Nephron progenitor cell (in vitro differentiated cells): ENCODE measurements around the gene IL27RA.
"Not testable (repeated sequence)": the region's sequence is repeated elsewhere in the genome, so short reads cannot be mapped to it uniquely, and the experiment has no call there.

Source experiments
- DNase-seq: peaks from one replicate; pipeline ENCODE4 v3.0.0; 2021
- H3K27ac Mint-ChIP-seq: 2 replicates; pipeline ENCODE4 v1.8.0; 2021; ENCODE audit warnings: mild to moderate bottlenecking, moderate library complexity, mixed read lengths
- H3K27me3 Mint-ChIP-seq: 2 replicates; pipeline ENCODE4 v1.8.0; 2021; ENCODE audit warnings: mild to moderate bottlenecking, low read depth, mixed read lengths; ENCODE audit not compliant: poor library complexity
- H3K36me3 Mint-ChIP-seq: 2 replicates; pipeline ENCODE4 v1.8.0; 2021; ENCODE audit warnings: low read depth, mixed read lengths
- H3K4me1 Mint-ChIP-seq: 2 replicates; pipeline ENCODE4 v1.8.0; 2021; ENCODE audit warnings: mixed read lengths
- H3K4me3 Mint-ChIP-seq: 2 replicates; pipeline ENCODE4 v1.8.0; 2021; ENCODE audit warnings: mild to moderate bottlenecking, moderate library complexity, mixed read lengths
- H3K9me3 Mint-ChIP-seq: 2 replicates; pipeline ENCODE4 v1.8.0; 2021; ENCODE audit warnings: mild to moderate bottlenecking, moderate library complexity, mixed read lengths
- CTCF ChIP-seq: fragments of 200-600 bp; sonication (generic); IDR thresholded peaks from 2 replicates; pipeline ENCODE4 v1.5.0; 2021; ENCODE audit warnings: antibody characterized with exemption

Gene IL27RA

GRCh38 chr19:14048443-14049153 is 17.0 kb downstream of the IL27RA start:
- Mint-ChIP-seq H3K36me3 (peaks cover 5% of the 10 kb centered on the region), H3K27ac (no peak overlapping the region), H3K4me3 (no peak overlapping the region), H3K27me3 (peaks cover 14% of the 10 kb centered on the region), H3K9me3 (no peaks in the 10 kb centered on the region), H3K4me1 (peaks cover 10% of the 10 kb centered on the region)
- TF ChIP-seq CTCF, result peak; percentile 64
- peak; percentile 66 for DNase-seq

GRCh38 chr19:14050512-14050911 is 18.9 kb downstream of the IL27RA start:
- peaks cover 33% of the 10 kb centered on the region for H3K27me3 Mint-ChIP-seq
- TF ChIP-seq CTCF, result no peak
- no peak overlapping the region for H3K27ac Mint-ChIP-seq
- H3K4me1 Mint-ChIP-seq, result peaks cover 10% of the 10 kb centered on the region
- no peak overlapping the region for H3K4me3 Mint-ChIP-seq
- DNase-seq, result no peak
- H3K9me3 Mint-ChIP-seq, result no peaks in the 10 kb centered on the region
- peaks cover 5% of the 10 kb centered on the region for H3K36me3 Mint-ChIP-seq

- not testable (repeated sequence) for H3K9me3 Mint-ChIP-seq
- H3K27me3 Mint-ChIP-seq, result peaks cover 37% of the 10 kb centered on the region
Measured at GRCh38 chr19:14050961-14051360, 19.4 kb downstream of the IL27RA start.

GRCh38 chr19:14051980-14052379 is 20.4 kb downstream of the IL27RA start:
- no peak for DNase-seq
- Mint-ChIP-seq H3K9me3 (no peaks in the 10 kb centered on the region), H3K27me3 (peaks cover 47% of the 10 kb centered on the region), H3K36me3 (peaks cover 5% of the 10 kb centered on the region), H3K4me3 (no peak overlapping the region), H3K4me1 (no peaks in the 10 kb centered on the region), H3K27ac (no peak overlapping the region)
- no peak for TF ChIP-seq CTCF

More at GRCh38 chr19:14050961-14051360, 19.4 kb downstream of the IL27RA start:
- H3K36me3 Mint-ChIP-seq, DNase-seq, H3K4me1 Mint-ChIP-seq, H3K27ac Mint-ChIP-seq, H3K4me3 Mint-ChIP-seq: not testable (repeated sequence)

GRCh38 chr19:14052470-14052869 is 20.9 kb downstream of the IL27RA start:
- H3K9me3 Mint-ChIP-seq, result no peaks in the 10 kb centered on the region
- no peak for TF ChIP-seq CTCF
- H3K4me1 Mint-ChIP-seq, result no peaks in the 10 kb centered on the region
- H3K36me3 Mint-ChIP-seq, result peaks cover 5% of the 10 kb centered on the region
- peaks cover 51% of the 10 kb centered on the region for H3K27me3 Mint-ChIP-seq
- H3K27ac Mint-ChIP-seq, result no peak overlapping the region
- no peak for DNase-seq
- no peak overlapping the region for H3K4me3 Mint-ChIP-seq

GRCh38 chr19:14053032-14053431 is 21.5 kb downstream of the IL27RA start:
- H3K4me1 Mint-ChIP-seq, result no peaks in the 10 kb centered on the region
- no peaks in the 10 kb centered on the region for H3K9me3 Mint-ChIP-seq
- H3K27ac Mint-ChIP-seq, result no peak overlapping the region
- no peak overlapping the region for H3K4me3 Mint-ChIP-seq
- no peak for TF ChIP-seq CTCF
- H3K27me3 Mint-ChIP-seq, result peaks cover 57% of the 10 kb centered on the region
- no peak for DNase-seq
- H3K36me3 Mint-ChIP-seq, result peaks cover 5% of the 10 kb centered on the region
